ENCODE results near the gene ACP5.
A peak's percentile ranks its signal among the peaks of the same experiment; 100 is the strongest.
"Not testable (repeated sequence)": the region's sequence is repeated elsewhere in the genome, so short reads cannot be mapped to it uniquely, and the experiment has no call there.

ACP5 gene

GRCh38 chr19:11577451-11578257 is at the start of gene ACP5:
Gene ACP5, minus strand, starts transcription at chr19:11577645. Its CDS starts 328 bp downstream, at chr19:11577317.
- peak within 1 kb of the TSS; percentile 73 for H3K4me3 ChIP-seq (ENCODE audit: low read depth, low read length)
- DNase-seq (ENCODE audit: low read depth): no peak
- TF ChIP-seq, protein P1, sequence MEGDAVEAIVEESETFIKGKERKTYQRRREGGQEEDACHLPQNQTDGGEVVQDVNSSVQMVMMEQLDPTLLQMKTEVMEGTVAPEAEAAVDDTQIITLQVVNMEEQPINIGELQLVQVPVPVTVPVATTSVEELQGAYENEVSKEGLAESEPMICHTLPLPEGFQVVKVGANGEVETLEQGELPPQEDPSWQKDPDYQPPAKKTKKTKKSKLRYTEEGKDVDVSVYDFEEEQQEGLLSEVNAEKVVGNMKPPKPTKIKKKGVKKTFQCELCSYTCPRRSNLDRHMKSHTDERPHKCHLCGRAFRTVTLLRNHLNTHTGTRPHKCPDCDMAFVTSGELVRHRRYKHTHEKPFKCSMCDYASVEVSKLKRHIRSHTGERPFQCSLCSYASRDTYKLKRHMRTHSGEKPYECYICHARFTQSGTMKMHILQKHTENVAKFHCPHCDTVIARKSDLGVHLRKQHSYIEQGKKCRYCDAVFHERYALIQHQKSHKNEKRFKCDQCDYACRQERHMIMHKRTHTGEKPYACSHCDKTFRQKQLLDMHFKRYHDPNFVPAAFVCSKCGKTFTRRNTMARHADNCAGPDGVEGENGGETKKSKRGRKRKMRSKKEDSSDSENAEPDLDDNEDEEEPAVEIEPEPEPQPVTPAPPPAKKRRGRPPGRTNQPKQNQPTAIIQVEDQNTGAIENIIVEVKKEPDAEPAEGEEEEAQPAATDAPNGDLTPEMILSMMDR (IDR thresholded peaks at IDR 0.05; ENCODE audit: low read depth, low read length, missing control alignments): no peak

DNA sequence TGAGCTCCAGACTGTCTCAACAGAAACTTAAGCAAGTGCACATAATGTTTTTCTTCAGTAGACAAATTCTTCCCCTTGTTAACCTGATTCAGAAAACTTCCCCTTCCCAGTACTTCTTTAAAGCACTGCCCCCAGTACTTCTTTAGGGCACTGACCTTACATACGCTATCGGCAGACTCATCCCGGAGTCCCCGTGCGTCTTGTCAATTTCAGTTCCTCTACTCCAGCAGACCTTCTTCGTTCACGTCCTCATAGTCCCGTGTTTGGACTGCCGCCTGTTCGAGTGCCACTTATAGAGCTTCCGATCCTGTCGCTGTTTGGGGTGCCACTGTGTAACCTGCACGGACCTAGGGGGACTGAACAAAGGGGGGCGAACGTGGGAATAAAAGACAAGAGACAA is 48.8 kb upstream of the ACP5 start:
- no peak overlapping the region for H3K4me3 ChIP-seq (ENCODE audit: low read depth, low read length)
- no peak for DNase-seq (ENCODE audit: low read depth)
- TF ChIP-seq, protein P1 (IDR thresholded peaks at IDR 0.05; ENCODE audit: low read depth, low read length, missing control alignments): no peak

DNA sequence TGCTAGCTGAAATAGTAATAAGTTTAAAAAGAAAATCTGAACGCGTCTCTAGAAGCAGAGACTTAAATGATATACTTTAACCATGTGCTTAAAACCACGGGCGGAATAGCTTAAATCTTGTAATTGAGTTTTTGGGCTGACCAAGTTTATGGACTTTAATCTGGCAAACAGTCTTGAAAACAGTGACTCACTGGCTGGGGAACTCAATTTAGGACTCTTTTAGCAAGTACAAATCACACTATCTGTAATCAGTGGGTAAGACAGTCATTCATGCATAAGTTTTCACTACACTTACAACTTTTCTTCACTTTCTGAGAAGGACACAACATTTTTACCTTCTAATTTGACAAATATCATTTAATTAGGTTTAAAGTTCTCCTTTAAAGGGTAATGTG is 46.6 kb upstream of the ACP5 start:
- no peak for DNase-seq (ENCODE audit: low read depth)
- no peak overlapping the region; the same call in 1 of the 2 replicates for H3K4me3 ChIP-seq (ENCODE audit: low read depth, low read length)
- TF ChIP-seq, protein P1 (IDR thresholded peaks at IDR 0.05; ENCODE audit: low read depth, low read length, missing control alignments): no peak

DNA sequence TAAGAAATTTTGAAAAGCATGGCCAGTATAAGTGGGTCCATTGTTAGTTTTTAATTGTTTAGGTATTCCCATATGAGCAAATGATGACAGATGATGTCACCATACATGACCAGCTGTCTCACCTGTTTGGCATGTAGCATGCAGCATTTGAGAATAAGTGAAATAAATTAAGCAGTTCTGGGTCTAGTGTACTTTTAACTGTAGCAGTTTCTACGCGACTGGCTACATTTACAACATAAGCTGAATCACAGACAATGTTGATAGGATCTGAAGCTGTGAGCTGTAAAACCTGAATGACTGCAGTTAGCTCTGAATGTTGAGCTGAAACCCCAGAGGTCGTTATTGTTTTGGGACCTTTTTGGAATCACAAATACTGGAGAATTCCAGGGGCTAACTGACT is 45.0 kb upstream of the ACP5 start:
- not testable (repeated sequence) for DNase-seq (ENCODE audit: low read depth); H3K4me3 ChIP-seq (ENCODE audit: low read depth, low read length)

DNA sequence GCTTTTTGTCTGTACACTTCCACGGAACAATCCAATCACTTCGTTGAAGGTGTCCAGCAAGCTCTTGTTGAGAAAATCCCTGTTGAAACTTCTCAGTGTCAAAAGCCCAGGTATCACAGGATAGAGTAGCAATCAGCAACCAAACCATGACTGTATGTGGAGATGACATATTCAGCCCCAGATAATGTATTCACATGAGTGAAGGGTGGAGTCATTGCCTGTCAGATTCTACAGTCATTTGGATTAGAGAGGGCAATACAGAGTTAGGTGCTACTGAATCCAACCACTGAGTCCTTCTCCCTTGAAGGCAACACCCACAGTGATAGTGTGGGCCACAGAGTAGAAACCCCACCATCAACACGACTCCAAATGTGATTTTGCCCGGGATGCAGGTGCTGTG is 43.1 kb upstream of the ACP5 start:
- TF ChIP-seq, protein P1 (IDR thresholded peaks at IDR 0.05; ENCODE audit: low read depth, low read length, missing control alignments): no peak
- no peak overlapping the region for H3K4me3 ChIP-seq (ENCODE audit: low read depth, low read length)
- no peak for DNase-seq (ENCODE audit: low read depth)

DNA sequence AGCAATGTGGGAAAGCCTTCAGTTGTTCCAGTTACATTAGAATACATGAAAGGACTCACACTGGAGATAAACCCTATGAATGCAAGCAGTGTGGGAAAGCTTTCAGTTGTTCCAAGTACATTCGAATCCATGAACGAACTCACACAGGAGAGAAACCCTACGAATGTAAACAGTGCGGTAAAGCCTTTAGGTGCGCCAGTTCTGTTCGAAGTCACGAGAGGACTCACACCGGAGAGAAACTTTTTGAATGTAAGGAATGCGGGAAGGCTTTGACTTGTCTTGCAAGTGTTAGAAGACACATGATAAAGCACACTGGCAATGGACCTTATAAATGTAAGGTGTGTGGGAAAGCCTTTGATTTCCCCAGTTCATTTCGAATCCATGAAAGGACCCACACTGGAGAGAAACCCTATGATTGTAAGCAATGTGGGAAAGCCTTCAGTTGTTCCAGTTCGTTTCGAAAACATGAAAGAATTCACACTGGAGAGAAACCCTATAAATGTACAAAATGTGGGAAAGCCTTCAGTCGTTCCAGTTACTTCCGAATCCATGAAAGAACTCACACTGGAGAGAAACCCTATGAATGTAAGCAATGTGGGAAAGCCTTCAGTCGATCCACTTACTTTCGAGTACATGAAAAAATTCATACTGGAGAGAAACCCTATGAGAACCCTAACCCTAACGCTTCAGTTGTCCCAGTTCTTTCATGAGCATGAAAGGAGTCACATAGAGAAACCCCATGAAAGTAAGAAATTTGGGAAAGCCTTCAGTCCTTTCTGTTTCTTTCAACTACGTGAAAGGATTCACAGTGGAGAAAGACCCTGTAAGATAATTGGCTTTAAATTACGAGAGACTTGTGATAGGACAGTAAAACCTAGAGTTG is 40.0 kb upstream of the ACP5 start:
- DNase-seq (ENCODE audit: low read depth): no peak
- no peak overlapping the region for H3K4me3 ChIP-seq (ENCODE audit: low read depth, low read length)
- TF ChIP-seq, protein P1 (IDR thresholded peaks at IDR 0.05; ENCODE audit: low read depth, low read length, missing control alignments): no peak

- H3K4me3 ChIP-seq (ENCODE audit: low read depth, low read length): no peak overlapping the region
- no peak for DNase-seq (ENCODE audit: low read depth)
- TF ChIP-seq, protein P1 (IDR thresholded peaks at IDR 0.05; ENCODE audit: low read depth, low read length, missing control alignments): peak; percentile 15
Measured at GRCh38 chr19:11612816-11613511, 35.5 kb upstream of the ACP5 start.
